Stimulated activated CD8-positive, alpha-beta memory T cell treated with anti-CD3 and anti-CD28 coated beads, Interleukin-12 subunit alpha, Interleukin-12 subunit beta, amount 100 ng/mL, for 24 hours (primary cell): ENCODE measurements around the gene DEK.
"Not testable (repeated sequence)": the region's sequence is repeated elsewhere in the genome, so short reads cannot be mapped to it uniquely, and the experiment has no call there.

Experiments
- DNase-seq: peaks from one replicate; pipeline ENCODE4 v3.0.0-alpha.2; 2020; ENCODE audit errors: extremely low read depth

DEK gene

DNA sequence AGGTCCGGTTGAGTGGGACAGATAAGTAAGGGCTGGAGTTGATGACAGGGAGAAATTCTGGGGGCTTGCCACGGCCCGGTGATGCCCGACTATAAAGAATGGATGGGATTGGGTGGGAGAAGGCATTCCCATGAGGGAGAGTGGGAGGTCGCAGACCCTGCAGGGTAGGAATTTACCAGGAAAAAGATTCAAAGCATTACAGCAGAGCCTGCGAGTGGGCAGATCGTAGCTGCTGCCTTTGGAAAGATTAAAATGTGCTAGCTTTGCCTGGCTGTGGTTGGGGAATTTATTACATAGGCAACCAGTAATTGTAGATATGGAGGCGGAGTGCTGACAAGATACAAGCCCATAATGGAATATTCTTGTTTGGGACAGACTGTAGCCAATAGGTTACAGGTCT, 59.6 kb downstream of the DEK start:
- no peak for DNase-seq

DNA sequence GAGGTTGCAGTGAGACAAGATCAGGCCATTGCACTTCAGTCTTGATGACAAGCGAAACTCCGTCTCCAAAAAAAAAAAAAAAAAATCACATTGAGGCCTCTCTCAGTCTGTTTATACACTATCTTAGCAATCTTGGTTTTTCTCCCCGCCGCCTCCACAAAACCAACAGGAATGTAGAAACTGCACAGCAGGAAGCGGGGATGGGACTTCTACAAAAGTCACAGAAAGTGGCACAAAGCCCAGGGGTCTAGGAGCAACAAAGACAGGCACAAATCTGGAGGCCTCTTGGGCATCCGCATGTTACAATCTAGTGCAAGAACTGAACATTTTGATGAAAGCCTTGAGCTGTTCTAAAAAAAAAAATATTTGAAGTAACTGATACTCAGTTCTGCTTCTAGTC, 60.5 kb downstream of the DEK start:
- no peak for DNase-seq

DNA sequence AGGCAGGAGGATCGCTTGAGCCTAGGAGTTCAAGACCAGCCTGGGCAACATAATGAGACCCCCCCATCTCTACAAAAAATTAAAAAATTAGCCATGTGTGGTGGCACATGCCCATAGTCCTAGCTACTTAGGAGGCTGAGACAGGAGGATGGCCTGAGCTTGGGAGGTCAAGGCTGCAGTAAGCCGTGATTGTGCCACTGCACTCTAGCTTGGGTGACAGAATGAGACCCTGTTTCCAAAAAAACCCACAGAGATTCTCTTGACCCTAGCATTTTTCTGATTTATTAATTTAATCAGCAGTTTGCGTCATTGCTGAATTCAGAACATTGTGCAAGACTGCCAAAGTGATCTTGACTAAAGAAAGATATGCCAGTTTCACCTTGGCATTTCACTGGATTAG, 72.3 kb downstream of the DEK start:
- DNase-seq: no peak

DNA sequence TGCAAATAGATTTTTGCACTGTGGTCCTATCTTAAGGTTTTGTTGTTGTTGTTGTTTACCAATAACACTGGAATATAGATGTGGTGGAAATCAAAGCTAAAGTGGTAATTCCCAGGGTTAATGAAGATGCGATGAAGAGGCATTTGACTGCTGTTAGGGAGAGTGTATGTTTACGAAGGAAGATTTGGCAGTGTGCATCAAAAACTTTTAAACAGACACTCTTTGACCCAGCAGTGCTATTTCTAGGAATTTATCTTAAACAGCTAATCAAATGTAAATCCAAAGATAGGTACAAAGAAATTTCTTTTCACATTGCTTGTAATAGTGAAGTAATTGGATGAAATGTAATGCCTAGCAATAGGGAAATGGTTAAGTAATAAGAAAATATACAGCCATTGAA, 75.1 kb downstream of the DEK start:
- no peak for DNase-seq

DNA sequence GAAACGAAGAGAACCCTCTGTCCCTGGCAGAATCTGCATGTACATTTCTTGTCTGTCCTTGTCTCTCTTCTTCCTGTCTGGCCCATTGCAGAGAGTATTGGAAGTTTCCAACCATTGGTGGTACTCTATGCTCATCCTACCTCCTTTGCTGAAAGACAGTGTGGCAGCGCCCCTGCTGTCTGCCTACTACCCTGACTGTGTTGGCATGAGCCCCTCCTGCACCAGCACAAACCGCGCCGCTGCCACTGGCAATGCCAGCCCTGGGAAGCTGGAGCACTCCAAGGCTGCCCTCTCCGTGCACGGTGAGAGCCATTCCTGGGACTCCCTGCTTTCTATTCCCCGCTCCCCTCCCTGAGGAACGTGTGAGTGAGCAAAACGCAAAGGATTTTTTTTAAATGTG, 76.6 kb downstream of the DEK start:
- no peak for DNase-seq

DNA sequence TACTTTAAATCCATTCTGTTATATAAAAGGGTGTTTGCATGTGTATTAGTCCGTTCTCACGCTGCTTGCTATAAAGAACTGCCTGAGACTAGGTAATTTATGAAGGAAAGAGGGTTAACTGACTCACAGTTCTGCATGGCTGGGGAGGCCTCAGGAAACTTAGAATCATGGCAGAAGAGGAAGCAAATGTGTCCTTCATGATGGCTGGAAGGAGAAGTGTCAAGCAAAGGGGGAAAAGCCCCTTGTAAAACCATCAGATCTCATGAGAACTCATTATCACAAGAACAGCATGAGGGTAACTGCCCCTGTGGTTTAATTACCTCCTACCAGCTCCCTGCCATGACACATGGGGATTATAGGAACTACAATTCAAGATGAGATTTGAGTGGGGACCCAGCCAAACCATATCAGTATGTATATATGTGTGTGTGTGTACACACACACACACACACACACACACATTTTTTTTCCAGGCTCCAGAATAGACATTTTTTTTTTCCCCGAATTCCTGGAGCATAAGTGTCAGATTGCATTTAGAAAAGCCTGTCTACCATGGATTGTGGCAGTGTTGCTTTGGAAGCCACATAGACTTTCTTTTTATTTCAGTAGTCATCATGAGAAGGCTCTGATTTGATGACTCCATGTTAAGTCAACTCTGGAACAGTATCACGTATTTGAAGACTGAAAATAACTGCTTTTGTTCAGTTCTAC, 77.6 kb downstream of the DEK start:
- no peak for DNase-seq

DNA sequence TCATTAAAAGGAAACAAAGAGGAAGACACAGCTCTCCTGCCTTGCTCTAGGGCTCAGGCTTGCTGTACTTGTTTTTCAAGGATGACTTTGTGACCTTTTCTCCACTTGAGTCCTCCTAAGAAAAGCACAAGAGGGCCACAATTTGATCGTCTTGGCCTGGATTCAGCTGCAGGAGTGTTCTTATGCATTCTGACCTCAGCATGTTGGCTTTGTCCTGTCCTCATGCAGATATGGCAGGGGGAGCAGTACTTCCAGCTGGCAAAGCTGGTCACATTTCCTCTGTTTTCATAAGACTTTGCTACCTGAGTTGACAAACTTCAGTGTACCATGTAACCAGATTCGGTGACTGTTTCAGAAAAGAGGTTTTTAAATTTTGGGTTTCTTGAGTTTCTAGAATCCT, 78.3 kb downstream of the DEK start:
- DNase-seq: no peak

DNA sequence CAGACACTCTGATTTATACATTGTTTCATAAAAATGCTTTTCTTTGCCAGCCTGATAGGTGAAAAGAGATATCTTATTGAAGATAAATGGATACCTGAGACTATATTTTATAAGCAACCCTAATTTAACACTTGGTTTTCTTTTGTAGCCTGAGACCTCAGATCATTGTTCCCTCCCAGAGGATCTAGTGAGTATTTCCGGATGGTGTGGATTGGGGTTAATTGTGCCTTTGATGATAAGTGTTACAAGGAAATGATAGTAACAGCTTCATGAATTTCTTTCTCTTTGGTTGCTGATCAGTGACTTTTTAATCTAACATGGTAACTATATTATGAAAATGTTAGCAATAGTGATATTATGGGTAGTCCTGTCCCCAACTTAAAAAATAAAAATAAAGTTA, 78.7 kb downstream of the DEK start:
- no peak for DNase-seq

DNA sequence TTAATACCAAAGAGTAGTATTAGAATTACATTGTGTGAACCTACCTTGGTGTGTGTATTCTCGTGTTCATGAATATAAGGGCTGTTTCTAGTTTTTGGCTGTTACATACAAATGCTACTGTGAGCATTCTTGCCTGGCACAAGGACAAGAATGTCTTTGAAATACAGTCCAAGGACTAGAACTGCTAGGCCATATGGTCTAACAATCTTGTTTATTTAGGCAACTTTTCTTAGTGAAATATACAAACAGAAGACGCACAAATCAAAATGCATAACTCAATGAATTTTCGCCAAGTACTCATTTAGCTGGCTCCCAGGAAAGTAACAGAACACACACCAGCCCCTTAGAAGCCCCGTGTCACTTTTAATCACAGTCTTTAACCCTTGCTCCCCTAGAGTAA, 80.6 kb downstream of the DEK start:
- no peak for DNase-seq

DNA sequence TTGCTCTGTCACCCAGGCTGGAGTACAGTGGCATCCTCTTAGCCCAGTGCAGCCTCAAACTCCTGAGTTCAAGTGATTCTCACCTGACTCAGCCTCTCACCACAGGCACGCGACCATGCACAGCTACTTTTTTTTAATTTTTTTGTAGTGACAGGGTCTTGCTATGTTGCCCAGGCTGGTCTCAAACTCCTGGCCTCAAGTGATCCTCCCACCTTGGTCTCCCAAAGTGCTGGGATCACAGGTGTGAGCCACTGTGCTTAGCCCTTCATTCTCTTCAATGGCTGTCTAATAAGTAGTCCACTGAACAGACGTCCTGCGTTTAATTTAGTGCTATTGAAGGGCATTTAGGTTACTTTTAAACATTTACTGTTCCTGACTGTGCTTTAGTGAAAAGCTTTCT, 81.8 kb downstream of the DEK start:
- no peak for DNase-seq

DNA sequence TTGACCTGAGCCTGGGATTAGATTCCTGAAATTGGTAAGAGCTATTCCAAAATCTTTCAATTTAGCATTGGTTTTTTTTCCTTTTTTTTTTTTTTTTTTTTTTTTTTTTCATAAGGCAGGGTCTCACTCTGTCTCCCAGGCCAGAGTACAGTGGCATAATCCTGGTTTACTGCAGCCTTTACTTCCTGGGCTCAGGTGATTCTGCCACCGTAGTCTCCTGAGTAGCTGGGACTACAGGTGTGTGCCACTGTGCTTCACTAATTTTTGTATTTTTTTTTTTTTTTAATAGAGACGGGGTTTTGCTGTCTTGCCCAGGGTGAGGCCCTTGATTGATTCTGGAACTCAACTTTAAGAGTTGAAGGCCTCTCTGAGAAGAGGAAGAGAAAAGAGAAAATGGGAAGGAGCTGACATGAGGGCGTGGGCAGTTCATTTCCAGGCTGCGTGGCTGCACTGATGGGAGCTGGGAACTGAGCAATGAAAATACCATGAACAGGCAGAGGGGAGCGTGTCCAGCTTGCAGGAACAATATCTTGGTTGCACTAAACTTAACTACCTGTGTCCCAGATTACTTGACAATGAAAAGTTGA, 84.5 kb downstream of the DEK start:
- no peak for DNase-seq

DNA sequence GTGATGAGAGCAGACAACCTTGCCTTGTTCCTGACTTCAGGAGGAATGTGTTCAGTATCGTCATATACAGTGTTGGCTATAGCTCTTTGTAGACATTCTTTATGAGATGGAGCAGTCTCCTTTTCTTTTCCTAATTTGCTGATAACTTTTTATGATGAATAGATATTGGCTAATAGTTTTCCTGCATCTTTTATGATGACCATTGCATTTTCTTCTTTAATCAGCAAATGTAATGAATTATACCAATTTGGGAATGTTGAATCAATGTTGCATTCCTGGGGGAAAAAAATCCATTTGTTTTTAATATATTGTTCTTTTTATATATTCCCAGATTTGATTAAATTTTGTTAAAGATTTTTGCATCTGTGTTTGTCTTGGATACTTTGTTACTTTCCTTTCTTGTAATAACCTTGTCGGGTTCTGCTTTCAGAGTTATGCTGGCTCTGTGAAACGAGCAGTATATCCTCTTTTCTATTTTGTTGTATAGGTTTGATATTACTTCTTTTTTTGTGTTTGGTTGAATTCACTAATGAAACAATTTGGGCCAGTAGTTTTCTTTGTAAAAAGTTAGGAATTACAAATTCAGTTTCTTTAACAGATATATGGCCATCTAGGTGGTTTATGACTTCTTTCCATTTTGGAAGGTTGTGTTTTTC, 85.2 kb downstream of the DEK start:
- no peak for DNase-seq

DNA sequence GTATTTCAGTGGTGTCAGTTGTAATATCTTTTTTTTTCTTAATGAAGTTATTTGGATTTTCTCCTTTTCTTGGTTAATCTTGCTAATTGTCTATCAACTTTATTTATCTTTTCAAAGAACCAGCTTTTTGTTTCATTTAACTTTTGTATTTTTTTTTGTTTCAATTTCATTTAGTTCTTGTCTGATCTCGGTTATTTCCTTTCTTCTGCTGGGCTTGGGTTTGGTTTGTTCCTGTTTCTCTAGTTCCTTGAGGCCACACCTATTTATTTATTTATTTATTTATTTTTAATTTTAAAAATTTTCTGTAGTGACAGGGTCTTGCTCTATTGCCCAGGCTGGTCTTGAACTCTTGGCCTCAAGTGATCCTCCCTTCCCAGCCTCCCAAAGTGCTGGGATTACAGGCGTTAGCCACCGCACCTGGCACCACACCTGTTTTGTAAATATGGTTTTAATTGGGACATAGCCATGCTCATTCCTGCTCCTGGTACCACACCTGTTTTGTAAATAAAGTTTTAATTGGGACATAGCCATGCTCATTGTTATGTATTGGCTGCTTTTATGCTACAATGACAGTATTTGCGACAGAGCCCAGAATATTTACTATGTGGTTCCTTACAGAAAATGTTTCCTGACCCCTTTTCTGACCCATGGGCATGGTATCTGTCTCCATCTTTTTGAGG, 86.9 kb downstream of the DEK start:
- DNase-seq: no peak

DNA sequence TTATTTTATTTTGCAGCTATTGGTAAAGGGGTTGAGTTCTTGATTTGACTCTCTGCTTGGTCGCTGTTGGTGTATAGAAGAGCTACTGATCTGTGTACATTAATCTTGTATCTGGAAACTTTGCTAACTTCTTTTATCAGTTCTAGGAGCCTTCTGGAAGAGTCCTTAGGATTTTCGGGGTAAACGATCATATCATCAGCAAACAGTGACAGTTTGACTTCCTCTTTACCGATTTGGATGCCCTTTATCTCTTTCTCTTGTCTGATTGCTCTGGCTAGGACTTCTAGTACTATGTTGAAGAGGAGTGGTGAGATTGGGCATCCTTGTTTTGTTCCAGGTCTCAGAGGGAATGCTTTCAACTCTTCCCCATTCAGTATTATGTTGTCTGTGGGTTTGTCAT, 88.1 kb downstream of the DEK start:
- not testable (repeated sequence) for DNase-seq
